HG02678 (cell line): ENCODE results near the gene STRA8.
A peak's percentile ranks its signal among the peaks of the same experiment; 100 is the strongest.

Source experiments
- ATAC-seq: cut with Tn5 transposase; IDR thresholded peaks from one replicate; pipeline ENCODE4 v1.9.1; 2021; ENCODE audit warnings: mild to moderate bottlenecking, moderate library complexity; ENCODE audit not compliant: unreplicated experiment

Gene STRA8

GRCh38 chr7:135233570-135233969 is at the start of gene STRA8:
STRA8 (plus strand) TSS chr7:135233838; CDS start chr7:135240525, 6,687 bp downstream.
- no peak for ATAC-seq

GRCh38 chr7:135184254-135184841 is 49.3 kb upstream of the STRA8 start:
- ATAC-seq = no peak

DNA sequence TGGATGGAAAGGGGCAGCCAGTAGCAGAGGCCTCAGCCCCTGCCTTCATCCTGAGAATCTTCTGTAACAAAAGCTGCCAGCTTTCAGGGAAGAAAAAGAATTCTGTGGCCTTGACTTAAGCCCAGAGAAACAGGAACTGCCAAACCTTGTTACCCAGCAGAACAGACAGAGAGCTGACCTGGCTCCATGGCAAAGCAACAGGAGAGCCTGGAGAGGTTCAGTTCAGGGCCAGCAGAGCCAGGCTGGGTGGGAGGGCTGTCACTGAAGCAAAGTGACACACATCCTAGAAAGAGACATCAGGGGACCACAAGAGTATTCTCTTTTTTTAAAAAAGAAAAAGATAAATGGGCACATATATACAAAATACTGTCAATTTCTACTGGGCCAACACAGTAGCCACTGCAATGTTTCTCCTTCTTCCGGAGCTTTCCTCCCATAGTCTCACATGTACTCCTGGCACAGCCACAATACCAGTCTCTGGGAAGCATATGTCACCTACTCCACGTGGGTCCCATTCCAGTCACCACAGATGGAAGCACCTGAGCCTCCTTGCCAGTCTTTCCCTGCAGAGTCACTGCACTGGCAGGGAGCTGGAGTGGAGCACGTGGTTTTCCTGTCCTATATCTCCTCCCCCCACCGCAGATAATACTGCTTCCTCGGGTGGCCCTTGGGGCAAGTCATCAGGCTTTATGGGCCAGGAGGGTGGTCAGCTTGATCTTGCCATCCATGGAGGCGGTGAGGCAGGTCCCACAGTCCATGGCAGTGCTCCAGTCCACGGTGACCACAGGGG is 48.0 kb upstream of the STRA8 start:
- ATAC-seq = no peak

DNA sequence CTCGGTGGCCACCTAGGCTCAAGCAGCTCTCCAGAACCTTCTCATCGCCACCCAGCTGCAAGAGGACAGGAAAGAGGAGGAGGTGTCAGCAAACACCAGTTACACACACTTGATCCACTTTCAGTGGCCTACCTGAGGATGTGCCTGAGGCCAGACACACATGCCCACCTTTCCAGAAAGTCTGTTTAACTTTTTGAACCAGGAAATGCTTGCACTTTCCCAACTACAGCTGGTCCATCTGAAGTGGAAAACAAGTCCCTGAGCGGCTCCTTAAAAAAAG is 47.4 kb upstream of the STRA8 start:
- no peak for ATAC-seq

GRCh38 chr7:135186841-135187253 is 46.8 kb upstream of the STRA8 start:
- ATAC-seq = no peak

- ATAC-seq = peak; percentile 55
Observed at GRCh38 chr7:135188298-135188984, 45.2 kb upstream of the STRA8 start.

DNA sequence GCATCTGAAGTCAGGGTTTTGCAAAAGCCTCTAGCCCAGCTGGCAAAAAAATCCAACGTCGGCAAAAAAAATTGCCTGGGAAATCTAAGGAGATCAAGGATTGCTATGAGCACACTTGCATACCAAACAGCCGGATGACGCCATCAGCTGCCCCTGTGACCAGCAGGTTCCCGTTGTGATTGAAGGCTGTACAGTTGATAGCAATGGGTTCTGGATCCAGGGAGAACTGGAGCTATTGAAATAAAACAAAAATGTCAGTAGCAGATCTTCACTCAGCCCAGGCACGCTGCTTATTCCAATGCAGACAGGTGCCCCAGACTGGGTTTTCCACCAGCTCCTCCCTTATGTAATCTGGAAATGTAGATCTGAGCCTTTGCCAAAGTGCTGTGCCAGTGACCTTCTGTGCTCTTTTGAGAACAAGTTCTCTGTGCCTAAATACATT is 44.4 kb upstream of the STRA8 start:
- ATAC-seq = no peak

GRCh38 chr7:135189961-135190360 is 43.7 kb upstream of the STRA8 start:
- ATAC-seq = no peak

DNA sequence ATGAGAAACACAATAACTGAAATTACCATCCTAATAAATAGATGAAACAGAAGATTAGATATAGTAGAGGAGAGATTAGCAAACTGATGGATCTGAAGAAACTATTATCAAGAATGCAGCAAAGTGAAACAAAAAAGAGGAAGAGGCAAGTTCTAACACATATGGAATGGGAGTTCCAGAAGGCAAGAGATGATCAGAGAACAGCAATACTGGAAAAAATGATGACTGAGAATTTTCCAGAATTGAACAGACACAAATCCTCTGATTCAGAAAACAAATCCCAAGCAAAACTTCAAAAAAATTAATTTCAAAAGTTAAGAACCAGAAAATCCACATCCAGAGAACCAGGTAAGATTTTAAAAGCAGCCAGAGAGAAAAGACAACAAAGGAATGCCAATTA is 42.9 kb upstream of the STRA8 start:
- ATAC-seq = no peak

DNA sequence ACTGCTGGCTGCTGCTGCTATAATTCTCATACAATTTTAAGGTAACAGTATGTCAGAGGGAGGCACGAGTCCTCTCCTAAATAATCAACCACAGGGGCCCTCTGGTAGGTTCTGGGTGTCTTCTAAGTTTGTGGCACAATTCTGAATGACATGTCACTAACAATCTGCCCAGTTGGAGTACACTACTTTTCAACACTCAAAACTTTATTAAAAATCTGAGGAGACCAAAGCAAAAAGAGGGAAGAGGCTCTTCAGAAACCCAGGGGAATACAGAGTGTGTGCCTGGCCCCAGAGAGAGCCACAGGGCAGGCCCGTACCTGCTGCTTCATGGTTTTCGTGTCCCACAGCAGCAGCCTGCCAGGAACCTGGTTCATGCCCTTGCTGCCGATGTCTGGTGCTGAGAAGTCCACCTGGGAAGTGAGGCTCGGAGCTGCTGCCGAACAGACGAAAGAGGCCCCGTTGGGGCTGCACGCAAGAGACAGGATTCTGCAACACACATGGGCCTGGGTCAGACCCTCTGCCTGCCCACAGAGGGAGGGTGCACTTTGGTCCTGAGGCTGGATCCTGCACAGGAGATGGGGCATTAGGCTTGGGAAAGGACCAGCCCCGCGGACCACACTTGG is 40.6 kb upstream of the STRA8 start:
- ATAC-seq = no peak

DNA sequence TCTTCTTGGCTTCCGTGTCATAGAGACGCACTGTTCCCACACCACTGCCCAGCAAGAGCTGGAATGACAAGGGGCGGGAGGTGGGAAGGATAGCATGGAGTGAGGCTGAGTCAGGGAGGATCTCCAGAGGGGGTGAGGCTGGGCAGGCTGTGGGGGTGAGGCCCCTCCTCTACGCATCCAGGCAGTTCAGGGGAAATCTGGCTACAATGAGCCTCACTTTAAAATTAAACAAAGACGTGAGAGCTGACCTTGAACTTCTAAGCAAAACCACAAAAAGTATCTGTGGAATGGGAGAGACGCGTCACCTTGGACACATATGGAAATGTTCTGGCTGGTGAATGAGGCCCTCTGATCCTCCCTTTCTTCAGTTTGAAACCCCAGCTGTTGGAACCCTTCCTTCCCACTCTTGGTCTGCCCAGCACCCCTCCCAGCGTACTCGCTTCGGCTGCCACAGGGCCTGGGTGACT is 40.0 kb upstream of the STRA8 start:
- no peak for ATAC-seq

DNA sequence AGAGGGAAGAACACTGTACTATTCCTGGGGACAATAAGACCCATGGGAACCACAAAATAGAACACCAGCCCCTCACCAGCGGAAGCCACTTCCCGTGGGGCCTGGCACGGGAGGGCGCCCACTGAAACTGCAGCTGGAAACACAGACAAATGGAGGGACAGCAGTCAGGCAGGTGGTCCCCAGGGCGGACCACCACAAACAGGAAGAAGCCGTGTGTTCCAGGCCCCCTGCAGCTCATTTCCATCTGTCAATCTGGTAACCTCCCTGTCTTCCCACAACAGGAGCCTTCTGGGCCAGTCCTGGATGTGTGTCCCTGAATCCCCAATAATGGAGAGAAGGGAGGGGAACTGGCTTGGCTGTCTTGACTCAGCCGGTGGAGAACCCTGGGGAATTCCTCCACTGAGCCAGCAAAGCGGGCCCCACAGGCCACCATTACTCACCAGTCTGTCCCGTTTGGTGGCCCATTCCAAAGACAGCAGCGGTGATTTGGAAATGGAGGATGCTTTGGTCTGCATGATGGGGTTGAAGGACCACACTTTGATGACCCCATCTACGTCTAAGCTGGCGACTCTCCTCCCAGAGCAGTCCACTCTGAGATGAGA is 39.0 kb upstream of the STRA8 start:
- ATAC-seq = no peak

DNA sequence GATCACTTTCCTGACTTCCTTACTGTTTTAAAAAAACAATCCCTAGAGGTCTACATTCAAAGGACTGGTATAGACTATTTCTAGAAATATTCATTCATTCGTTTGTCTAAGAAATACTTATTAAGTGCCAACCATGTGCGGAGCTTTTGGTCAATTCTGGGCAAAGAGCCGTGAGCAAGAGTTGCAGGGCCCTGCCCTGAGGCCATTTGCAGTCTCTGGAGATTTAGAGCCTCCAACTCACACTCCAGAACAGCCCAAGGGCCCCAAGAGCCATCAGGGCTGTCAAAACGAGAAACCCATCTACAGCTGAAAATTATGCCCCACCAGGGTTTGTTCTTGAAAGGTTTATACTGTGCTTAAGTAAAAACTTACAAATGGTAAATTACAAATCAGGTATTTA is 38.5 kb upstream of the STRA8 start:
- ATAC-seq = no peak

- ATAC-seq = no peak
Observed at GRCh38 chr7:135195968-135196629, 37.5 kb upstream of the STRA8 start.

- ATAC-seq = no peak
Observed at GRCh38 chr7:135197343-135197742, 36.3 kb upstream of the STRA8 start.

GRCh38 chr7:135197906-135198655 is 35.6 kb upstream of the STRA8 start:
- ATAC-seq = no peak

DNA sequence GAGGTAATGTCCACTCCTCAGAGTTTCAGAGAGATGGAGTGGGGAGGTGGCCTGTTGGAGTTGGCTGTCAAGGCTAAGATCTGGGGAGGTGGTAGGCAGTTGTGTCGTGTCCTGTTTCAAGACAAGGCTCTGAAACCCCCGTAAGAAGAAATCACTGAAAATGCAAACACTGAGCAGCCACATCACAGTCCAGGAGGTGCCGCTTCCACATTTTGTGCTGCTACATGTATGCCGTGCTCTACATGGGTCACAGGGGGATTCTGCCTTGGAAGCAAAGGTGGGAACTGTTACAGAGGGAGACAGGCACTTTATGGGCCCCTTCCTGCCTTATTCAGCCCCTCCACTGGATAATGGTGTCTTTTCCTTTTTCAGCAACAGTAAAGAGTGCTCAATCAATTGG is 34.2 kb upstream of the STRA8 start:
- no peak for ATAC-seq

DNA sequence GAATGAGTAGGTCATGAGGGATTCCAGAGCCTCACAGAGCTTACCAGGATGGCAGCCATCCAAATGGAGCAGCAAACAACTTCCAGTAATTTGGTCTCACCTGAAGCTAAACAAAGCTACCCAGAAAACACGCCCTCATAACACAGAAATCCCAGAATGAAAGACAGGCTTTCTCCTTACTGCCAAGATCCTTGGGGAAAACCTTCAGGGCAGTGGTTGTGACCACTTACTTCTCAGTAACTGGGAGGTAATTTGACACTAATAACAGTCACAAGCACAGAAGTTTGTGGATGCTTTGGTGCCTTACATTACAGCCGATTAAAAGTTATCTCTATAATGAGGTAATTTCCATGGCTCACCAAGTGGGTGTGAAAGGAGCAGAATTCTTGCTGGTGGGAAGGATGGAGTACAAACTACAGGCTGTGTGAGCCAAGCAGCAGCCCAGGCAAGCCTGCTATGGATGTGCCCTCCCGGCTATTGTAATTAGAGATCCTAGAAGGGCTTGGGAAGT is 32.8 kb upstream of the STRA8 start:
- no peak for ATAC-seq

- ATAC-seq = no peak
Observed at GRCh38 chr7:135201350-135201749, 32.3 kb upstream of the STRA8 start.

DNA sequence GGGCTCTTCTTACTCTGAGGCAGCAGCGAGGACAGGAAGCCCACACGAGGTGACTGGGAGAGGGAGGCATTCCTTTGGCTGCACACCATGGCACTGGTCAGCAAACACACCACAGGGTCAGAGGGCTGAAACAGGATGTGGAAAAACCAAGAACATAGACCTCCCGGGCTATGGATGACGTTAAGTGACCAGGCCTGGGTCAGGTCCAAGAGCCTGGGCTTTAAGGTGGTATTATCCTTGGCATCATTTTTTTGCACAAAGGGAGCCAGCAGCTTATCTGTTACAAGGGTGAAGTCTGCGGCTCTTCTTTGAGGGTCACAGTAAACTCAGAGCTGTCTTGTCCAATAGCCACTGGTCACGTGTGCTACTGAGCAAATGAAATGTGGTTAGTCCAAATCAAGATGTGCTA is 29.3 kb upstream of the STRA8 start:
- ATAC-seq = no peak
